ENCODE measurements around the gene PPP1CA.
"Not testable (repeated sequence)": the region's sequence is repeated elsewhere in the genome, so short reads cannot be mapped to it uniquely, and the experiment has no call there.

The PPP1CA gene

GRCh38 chr11:67405196-67405567 is 3.5 kb upstream of the PPP1CA start:
- DNase-seq: no peak

GRCh38 chr11:67404515-67405195 is 3.0 kb upstream of the PPP1CA start:
- peak in 1 of 56 donors; percentile 45 for DNase-seq

GRCh38 chr11:67403085-67403484 is 1.4 kb upstream of the PPP1CA start:
- not testable (repeated sequence) for DNase-seq

- not testable (repeated sequence) for DNase-seq
Observed at GRCh38 chr11:67402192-67402839, 658 bp upstream of the PPP1CA start.

GRCh38 chr11:67400942-67401494 is 640 bp downstream of the PPP1CA start:
- peak in 1 of 56 donors; percentile 60 for DNase-seq

- DNase-seq: no peak
Observed at GRCh38 chr11:67400251-67400941, 1.3 kb downstream of the PPP1CA start.

- no peak for DNase-seq
Observed at GRCh38 chr11:67398661-67399563, 2.7 kb downstream of the PPP1CA start.

GRCh38 chr11:67397986-67398660 is 3.5 kb downstream of the PPP1CA start:
- peak in 4 of 56 donors; percentile 30 to 57 (median 46) for DNase-seq

GRCh38 chr11:67397536-67397935 is 4.1 kb downstream of the PPP1CA start:
- no peak for DNase-seq

GRCh38 chr11:67396587-67397389 is 4.9 kb downstream of the PPP1CA start:
- no peak for DNase-seq

- DNase-seq: no peak
Observed at GRCh38 chr11:67396259-67396581, 5.4 kb downstream of the PPP1CA start.

- no peak for DNase-seq
Observed at GRCh38 chr11:67395555-67396258, 6.0 kb downstream of the PPP1CA start.

- no peak for DNase-seq
Observed at GRCh38 chr11:67393990-67394389, 7.7 kb downstream of the PPP1CA start.

GRCh38 chr11:67393437-67393836 is 8.2 kb downstream of the PPP1CA start:
- no peak for DNase-seq

- no peak for DNase-seq
Observed at GRCh38 chr11:67392183-67392715, 9.4 kb downstream of the PPP1CA start.

GRCh38 chr11:67391304-67392182 is 10.1 kb downstream of the PPP1CA start, which contains the start of gene RAD9A:
Gene RAD9A, plus strand, starts transcription at chr11:67391986. Its CDS starts 59 bp downstream, at chr11:67392045.
- peak in 55 of 56 donors; percentile 63 to 97 (median 90) for DNase-seq

- no peak for DNase-seq
Observed at GRCh38 chr11:67390947-67391303, 10.7 kb downstream of the PPP1CA start.

- peak in 2 of 56 donors; percentile 25 to 27 for DNase-seq
Observed at GRCh38 chr11:67389477-67389876, 12.2 kb downstream of the PPP1CA start.
